Activated T-helper 2 cell treated with anti-CD3 and anti-CD28 coated beads, Interferon-gamma antibody, Interleukin-2, Interleukin-4, amounts not matched to agents 10 μg/mL and 5 μg/mL and 100 μg/mL, durations not matched to agents 14 hours and 24 hours and 36 hours (primary cell): ENCODE measurements around the gene TFF2. TPM values are rescaled to one million over a fixed set of nuclear protein-coding genes. Genes with fewer than 3 reads are reported as not detected.

Source experiments
- DNase-seq: peaks from one replicate; pipeline ENCODE4 v3.0.0; 2021; ENCODE audit warnings: low spot score
- H3K27ac Mint-ChIP-seq: one replicate; pipeline ENCODE4 v1.8.0; 2021; ENCODE audit warnings: mixed read lengths
- H3K27me3 Mint-ChIP-seq: one replicate; pipeline ENCODE4 v1.8.0; 2021; ENCODE audit warnings: low read depth, mixed read lengths
- H3K36me3 Mint-ChIP-seq: one replicate; pipeline ENCODE4 v1.8.0; 2021; ENCODE audit warnings: low read depth, mixed read lengths
- H3K4me1 Mint-ChIP-seq: one replicate; pipeline ENCODE4 v1.8.0; 2021; ENCODE audit warnings: low read depth, mixed read lengths
- H3K4me3 Mint-ChIP-seq: one replicate; pipeline ENCODE4 v1.8.0; 2021; ENCODE audit warnings: low read depth, mild to moderate bottlenecking, moderate library complexity, mixed read lengths
- H3K9me3 Mint-ChIP-seq: one replicate; pipeline ENCODE4 v1.8.0; 2021; ENCODE audit warnings: mixed read lengths
- intact Hi-C: fragments of 100-400 bp; cut with micrococcal nuclease; formaldehyde crosslinking; loops from one replicate; pipeline ENCODE4 v1.15.1; 2023
- total RNA-seq: library from RNA; stranded (reverse); gene quantifications from 2 replicates; pipeline ENCODE4 v1.2.3, GENCODE V29; 2022

The TFF2 gene
- total RNA-seq, 1 donor from 2014 or later = not detected

DNA sequence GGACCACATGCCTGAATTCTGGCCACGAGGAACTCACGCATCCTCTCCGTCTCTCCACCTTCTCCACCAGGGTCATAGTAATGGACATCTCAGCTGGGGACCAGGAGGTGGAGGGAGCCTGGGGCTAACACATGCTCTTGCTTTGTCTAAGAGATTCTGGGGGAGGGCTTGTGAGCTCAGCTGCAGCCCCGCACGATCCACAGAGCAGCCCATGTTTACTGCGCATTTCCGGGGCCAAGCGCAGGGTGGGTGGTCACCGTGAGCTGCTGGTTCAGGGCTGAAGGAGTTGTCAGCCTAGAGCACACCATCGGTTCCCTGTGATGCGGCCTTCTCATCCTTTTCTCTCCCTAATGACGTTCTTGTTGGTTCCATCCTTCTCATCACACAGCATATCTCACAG, 7.5 kb upstream of the TFF2 start:
- H3K27me3 Mint-ChIP-seq = peaks cover 15% of the 10 kb centered on the region
- peaks cover 37% of the 10 kb centered on the region for H3K9me3 Mint-ChIP-seq
- intact Hi-C loops = no loop called here
- no peak overlapping the region for H3K27ac Mint-ChIP-seq
- no peak for DNase-seq
- peaks cover 3% of the 10 kb centered on the region for H3K36me3 Mint-ChIP-seq
- peaks cover 1% of the 10 kb centered on the region for H3K4me1 Mint-ChIP-seq
- H3K4me3 Mint-ChIP-seq = no peak overlapping the region

DNA sequence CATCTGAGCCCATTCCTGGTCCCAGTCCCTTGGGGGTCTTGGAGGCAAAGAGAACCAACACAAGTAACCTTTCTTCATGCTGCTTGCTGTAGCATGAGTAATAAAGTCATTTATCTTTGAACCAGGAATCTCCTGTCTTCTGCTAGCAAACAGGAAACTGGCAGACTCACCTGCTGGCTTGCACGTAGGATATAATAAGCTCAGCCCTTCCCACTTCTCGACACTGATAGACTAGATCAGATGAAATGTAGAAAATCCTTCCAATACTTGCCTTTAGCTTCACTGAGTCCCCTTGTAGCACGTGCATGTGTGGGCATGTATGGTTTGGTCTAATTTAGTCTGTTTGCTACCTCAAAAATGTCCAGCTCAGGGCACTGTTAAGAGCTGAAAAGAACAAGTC, 6.5 kb upstream of the TFF2 start:
- Mint-ChIP-seq H3K36me3 (peaks cover 3% of the 10 kb centered on the region), H3K27me3 (peaks cover 17% of the 10 kb centered on the region), H3K9me3 (peaks cover 37% of the 10 kb centered on the region), H3K4me3 (no peak overlapping the region), H3K4me1 (no peaks in the 10 kb centered on the region), H3K27ac (no peak overlapping the region)
- intact Hi-C loops = no loop called here
- DNase-seq = no peak

DNA sequence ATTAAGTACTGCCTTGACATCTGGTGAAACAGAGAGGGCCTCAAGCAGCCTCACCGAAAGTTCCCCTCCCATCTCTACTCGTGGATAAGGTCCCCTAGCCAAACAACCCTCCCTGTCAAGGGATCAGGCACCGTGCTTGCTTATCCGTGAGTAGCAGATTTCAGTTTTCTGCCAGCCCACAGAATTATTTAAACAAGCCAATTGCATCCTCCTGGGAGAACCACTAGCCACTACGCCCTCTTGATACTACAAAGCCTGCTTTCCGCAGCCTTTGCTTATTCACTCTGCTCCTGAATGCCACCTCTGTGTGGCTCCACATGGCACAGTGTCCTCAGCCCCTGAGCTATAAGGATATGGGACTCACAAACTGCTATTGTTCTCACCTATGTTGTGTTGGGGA, 5.9 kb upstream of the TFF2 start:
- DNase-seq = no peak
- Mint-ChIP-seq H3K36me3 (peaks cover 3% of the 10 kb centered on the region), H3K27ac (no peak overlapping the region), H3K9me3 (peaks cover 37% of the 10 kb centered on the region), H3K27me3 (peaks cover 17% of the 10 kb centered on the region), H3K4me1 (no peaks in the 10 kb centered on the region), H3K4me3 (no peak overlapping the region)
- intact Hi-C loops = no loop called here

DNA sequence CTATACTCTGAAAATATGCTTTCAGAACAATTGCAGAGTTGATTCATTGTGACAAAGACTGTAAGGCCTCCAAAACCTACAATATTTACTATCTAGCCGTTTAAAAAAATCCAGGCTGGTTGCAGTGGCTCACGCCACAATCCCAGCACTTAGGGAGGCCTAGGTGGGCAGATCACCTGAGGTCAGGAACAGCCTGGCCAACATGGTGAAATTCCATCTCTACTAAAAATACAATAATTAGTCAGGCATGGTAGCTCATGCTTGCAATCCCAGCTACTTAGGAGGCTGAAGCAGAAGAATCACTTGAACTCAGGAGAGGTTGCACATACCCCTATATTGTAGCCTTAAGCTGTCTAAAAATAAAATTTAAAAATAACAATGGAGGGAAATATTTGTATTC, 5.3 kb upstream of the TFF2 start:
- Mint-ChIP-seq H3K36me3 (peaks cover 3% of the 10 kb centered on the region), H3K4me1 (no peaks in the 10 kb centered on the region), H3K9me3 (peaks cover 37% of the 10 kb centered on the region), H3K4me3 (no peak overlapping the region), H3K27ac (no peak overlapping the region), H3K27me3 (peaks cover 17% of the 10 kb centered on the region)
- no peak for DNase-seq
- intact Hi-C loops = no loop called here

DNA sequence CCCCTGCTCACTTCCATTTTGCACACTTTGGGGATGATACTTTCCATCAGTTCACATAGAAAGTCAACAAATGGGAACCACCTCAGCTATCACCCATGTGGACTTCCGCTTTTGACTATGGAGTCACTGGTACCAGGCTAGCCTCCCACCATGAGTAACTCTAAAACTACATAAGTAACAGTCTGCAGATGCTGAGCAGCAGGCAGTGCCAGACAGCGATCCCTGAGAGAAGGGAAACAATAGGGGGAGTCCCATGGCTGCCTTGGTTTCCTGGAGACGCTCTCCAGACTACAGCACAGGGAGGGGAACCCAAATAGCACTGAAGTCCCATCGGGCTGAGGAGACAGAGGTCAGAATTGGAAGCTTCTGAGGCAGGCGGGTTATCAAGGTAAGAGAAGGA, 2.8 kb upstream of the TFF2 start:
- intact Hi-C loops = no loop called here
- no peak overlapping the region for H3K4me3 Mint-ChIP-seq

DNA sequence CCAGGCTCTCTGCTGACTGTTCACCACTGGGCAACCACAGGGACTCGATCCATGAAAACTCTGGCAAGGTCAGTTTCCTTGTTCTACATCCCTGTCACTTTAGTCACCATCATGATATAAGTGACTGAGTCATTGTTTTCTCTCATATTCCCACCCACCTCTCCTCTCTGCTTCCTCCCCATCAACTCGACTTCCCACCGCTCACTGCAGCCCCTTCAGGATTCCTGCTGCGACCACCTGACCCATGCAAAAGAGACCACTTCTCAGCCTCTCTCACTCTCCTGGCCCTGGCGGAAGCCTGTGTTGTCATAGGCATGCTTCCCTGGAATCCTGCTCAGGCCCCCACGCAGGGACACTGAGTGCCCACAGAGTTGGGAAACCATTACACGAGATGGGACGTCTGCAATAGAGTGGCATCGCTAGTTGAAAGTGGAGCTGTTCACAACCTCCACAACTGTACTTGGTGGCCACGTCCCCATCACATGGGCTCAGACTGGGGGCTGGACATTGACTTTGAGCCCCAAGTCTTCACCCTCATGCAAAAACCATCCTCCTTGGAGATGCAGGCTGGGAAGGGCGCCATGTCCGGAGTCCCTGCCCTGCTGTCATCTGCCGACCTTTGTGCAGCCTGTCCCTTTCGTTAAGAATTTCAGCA, 1.8 kb upstream of the TFF2 start:
- intact Hi-C loops = no loop called here
- no peak overlapping the region for H3K27ac Mint-ChIP-seq
- no peak for DNase-seq
- H3K4me1 Mint-ChIP-seq = no peaks in the 10 kb centered on the region
- H3K36me3 Mint-ChIP-seq = peaks cover 3% of the 10 kb centered on the region
- H3K9me3 Mint-ChIP-seq = peaks cover 37% of the 10 kb centered on the region
- no peak overlapping the region for H3K4me3 Mint-ChIP-seq
- H3K27me3 Mint-ChIP-seq = peaks cover 14% of the 10 kb centered on the region

More for the DNA sequence above, 2.8 kb upstream of the TFF2 start:
- Mint-ChIP-seq H3K27ac (no peak overlapping the region), H3K27me3 (peaks cover 17% of the 10 kb centered on the region), H3K4me1 (no peaks in the 10 kb centered on the region), H3K36me3 (peaks cover 3% of the 10 kb centered on the region), H3K9me3 (peaks cover 37% of the 10 kb centered on the region)
- DNase-seq = no peak

DNA sequence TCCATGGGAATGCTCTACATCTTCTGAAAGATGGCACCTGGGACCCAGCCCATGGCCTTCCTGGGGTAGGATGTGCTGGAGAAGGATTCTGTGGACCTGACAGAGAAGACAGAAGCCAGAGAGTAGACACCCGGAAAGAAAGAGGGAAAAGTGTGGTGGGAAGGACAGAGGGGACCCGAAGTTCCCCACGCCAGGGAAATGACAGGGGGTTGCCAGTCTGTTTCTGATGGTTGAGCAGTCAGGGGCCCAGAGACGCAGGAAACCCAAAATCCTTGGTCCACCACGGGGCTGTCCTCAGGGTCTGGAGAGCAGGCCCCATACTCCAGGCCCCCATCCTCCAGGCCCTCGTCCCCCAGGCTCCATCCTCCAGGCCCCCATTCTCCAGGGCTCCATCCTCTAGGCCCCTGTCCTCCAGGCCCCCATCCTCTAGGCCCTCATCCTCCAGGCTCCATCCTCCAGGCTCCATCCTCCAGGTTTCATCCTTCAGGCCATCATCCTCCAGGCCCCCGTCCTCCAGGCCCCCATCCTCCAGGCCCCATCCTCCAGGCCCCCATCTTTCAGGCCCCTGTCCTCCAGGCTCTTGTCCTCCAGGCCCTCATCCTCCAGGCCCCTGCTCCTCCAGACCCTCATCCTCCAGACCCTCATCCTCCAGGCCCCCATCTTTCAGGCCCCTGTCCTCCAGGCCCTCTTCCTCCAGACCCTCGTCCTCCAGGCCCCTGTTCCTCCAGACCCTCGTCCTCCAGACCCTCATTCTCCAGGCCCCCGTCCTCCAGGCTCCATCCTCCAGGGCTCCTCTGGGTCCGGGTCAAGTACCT, 1.0 kb upstream of the TFF2 start:
- H3K36me3 Mint-ChIP-seq = peaks cover 3% of the 10 kb centered on the region
- peaks cover 10% of the 10 kb centered on the region for H3K27me3 Mint-ChIP-seq
- intact Hi-C loops = no loop called here
- H3K4me3 Mint-ChIP-seq = no peak overlapping the region
- DNase-seq = no peak
- H3K27ac Mint-ChIP-seq = no peak overlapping the region
- peaks cover 31% of the 10 kb centered on the region for H3K9me3 Mint-ChIP-seq
- no peaks in the 10 kb centered on the region for H3K4me1 Mint-ChIP-seq

DNA sequence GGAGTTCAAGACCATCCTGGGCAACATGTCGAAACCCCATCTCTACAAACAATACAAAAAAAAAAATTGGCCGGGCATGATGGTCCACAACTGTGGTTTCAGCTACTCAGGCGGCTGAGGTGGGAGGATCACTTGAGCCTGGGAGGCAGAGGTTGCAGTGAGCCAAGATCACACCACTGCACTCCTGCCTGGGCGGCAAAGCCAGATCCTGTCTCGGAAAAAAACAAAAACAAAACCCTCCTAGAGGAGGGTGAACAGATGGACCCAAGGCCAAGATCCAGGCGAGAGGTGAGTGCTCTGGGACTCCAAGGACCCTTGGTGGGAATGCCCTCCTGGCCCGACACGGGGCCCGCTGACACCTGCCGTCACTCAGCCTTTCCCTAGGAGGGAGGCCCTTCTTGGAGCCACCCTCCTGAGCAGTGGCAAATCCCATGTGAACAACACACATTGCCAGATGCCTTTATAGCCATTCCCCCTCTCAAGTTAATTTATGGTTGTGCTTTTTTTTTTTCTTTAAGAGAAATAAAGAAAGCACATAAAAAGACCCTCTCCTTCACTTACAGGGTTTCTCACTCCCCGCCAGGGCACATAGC, 380 bp downstream of the TFF2 start:
- H3K9me3 Mint-ChIP-seq = peaks cover 22% of the 10 kb centered on the region
- H3K36me3 Mint-ChIP-seq = peaks cover under 1% of the 10 kb centered on the region
- H3K4me1 Mint-ChIP-seq = no peaks in the 10 kb centered on the region
- H3K27me3 Mint-ChIP-seq = peaks cover 9% of the 10 kb centered on the region
- no peak for DNase-seq
- intact Hi-C loops = no loop called here
- H3K27ac Mint-ChIP-seq = no peak overlapping the region
- no peak overlapping the region for H3K4me3 Mint-ChIP-seq

DNA sequence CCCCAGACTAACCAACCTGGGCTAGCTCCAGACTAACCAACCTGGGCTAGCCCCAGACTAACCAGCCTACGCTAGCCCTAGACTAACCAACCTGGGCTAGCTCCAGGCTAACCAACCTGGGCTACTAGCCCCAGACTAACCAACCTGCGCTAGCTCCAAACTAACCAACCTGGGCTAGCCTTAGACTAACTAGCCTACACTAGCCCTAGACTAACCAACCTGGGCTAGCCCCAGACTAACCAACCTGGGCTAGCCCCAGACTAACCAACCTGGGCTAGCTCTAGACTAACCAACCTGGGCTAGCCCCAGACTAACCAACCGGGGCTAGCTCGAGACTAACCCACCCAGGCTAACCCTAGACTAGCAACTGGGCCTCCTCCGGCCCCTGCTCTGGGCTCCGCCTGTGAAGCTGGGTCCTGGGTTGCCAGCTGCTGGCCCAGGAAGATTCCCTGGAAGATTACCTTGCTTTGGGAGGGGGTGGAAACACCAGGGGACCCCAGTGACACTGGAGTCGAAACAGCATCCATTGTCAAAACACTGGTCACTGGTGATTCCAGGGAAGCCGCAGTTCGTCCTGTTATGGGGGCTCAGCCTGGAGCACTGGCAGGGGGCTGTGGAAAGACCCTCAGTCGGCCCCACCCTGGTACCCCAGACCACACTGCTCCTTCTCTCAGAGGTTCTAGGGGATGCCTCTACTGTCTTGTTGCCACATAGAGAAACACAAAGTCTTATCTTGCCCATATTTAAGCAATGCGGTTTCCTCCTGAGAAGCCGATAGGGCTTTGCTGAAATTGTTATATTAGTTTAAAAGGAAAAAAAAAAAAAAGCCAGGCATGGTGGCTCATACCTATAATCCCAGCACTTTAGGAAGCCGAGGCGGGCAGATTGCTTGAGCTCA, 1.1 kb downstream of the TFF2 start:
- no peaks in the 10 kb centered on the region for H3K36me3 Mint-ChIP-seq
- peaks cover 14% of the 10 kb centered on the region for H3K9me3 Mint-ChIP-seq
- H3K27ac Mint-ChIP-seq = no peak overlapping the region
- H3K4me3 Mint-ChIP-seq = no peak overlapping the region
- H3K4me1 Mint-ChIP-seq = no peaks in the 10 kb centered on the region
- no peak for DNase-seq
- intact Hi-C loops = no loop called here
- peaks cover 7% of the 10 kb centered on the region for H3K27me3 Mint-ChIP-seq

DNA sequence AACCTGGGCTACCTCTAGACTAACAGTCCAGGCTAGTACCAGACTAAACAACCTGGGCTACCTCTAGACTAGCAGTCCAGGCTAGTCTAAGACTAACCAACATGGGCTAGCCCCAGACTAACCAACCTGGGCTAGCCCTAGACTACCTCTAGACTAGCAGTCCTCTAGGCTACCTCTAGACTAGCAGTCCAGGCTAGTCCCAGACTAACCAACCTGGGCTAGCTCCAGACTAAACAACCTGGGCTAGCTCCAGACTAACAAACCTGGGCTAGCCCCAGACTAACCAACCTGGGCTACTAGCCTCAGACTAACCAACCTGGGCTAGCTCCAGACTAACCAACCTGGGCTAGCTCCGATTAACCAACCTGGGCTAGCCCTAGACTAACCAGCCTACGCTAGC, 2.0 kb downstream of the TFF2 start:
- H3K27me3 Mint-ChIP-seq = peaks cover 7% of the 10 kb centered on the region
- H3K4me3 Mint-ChIP-seq = no peak overlapping the region
- H3K36me3 Mint-ChIP-seq = no peaks in the 10 kb centered on the region
- no peaks in the 10 kb centered on the region for H3K4me1 Mint-ChIP-seq
- no peak for DNase-seq
- H3K27ac Mint-ChIP-seq = no peak overlapping the region
- intact Hi-C loops = no loop called here
- H3K9me3 Mint-ChIP-seq = peaks cover 5% of the 10 kb centered on the region

DNA sequence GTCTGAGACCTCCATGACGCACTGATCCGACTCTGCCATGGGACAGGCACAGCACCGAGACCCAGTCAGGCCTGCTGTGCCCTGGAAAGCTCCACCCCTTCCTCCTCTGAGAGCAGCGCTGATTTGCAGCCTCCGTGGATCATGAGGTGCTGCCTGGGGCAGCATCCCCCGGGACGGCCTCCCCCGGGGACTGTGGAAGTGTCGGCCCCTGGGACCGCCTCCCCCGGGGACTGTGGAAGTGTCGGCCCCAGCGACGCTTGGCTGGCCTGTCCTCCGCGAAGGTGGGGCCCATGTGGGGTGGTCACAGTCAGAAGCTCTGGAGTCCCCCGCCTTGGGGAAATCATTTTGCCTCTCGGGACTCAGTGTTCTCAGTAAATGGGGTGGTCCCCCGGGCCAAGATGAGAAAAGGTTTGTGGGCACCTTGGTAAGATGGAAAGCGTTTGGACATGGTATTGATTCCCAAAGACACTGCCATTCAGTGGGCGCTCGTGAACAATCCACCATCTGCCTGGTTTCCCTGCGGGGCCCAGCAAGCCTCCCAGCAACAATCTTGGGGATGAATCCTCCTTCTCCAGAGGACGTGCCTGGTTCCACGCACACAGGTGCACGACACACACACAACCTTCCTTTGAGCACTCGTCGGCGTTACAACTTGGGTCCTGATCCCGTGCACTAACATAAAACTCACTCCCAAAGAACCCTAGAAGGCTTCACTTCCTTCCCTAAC, 3.0 kb downstream of the TFF2 start:
- H3K27me3 Mint-ChIP-seq = no peaks in the 10 kb centered on the region
- no peaks in the 10 kb centered on the region for H3K9me3 Mint-ChIP-seq
- no peak overlapping the region for H3K27ac Mint-ChIP-seq
- no peak overlapping the region for H3K4me3 Mint-ChIP-seq
- DNase-seq = no peak
- H3K36me3 Mint-ChIP-seq = no peaks in the 10 kb centered on the region
- no peaks in the 10 kb centered on the region for H3K4me1 Mint-ChIP-seq
- intact Hi-C loops = no loop called here
